GM21619 (cell line): Measurements from ENCODE around the gene CHP2.
A peak's percentile ranks its signal among the peaks of the same experiment; 100 is the strongest.

Source experiments
- ATAC-seq: cut with Tn5 transposase; IDR thresholded peaks from one replicate; pipeline ENCODE4 v1.9.1; 2021; ENCODE audit not compliant: unreplicated experiment

CHP2 gene

DNA sequence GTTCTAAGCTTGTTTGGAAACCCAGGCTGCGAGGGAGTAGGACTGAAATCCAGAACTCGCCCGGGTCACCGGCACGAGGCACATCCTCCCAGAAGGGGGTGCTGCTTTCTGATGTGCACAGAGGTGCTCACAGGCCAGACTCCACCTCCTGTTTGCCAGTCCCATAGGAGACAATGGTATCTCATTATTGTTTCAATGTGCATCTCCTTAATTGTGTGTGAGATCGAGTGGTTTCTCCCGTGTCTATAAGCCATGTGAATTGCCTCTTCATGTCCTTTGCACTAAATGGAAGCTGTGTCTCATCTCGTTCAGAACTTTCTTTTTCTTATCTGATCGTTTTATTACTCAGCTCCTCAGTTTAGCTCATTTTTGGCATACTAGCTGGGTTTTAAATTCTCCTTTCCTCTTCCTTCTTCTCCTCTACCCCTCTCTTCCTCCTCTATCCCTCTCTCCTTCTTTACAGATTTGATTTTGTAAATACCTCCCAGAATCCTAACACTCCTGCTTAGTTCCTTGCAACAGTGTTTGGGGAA, 48.8 kb downstream of the CHP2 start:
- ATAC-seq, result peak; percentile 71

DNA sequence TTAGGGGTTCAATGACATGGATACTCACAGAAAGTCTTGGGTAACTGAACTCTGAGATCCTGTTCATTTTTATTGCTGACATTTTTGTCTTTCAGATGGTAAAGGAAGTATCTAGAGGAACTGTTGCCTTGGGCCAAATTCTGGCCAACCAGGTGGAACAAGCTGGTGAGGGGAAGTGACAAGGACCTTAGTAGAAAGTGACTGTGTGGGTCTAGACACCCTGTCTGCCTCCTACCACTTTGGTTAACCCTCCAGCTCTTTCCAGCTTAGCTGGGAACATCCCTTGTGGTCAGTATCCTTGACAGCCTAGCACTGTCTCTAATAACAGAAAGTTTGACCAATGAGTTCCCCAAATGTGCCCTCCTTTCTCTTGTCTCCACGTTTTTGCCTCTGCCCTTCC, 52.2 kb downstream of the CHP2 start:
- no peak for ATAC-seq
